CD8-positive, alpha-beta memory T cell (primary cell): ENCODE data around the gene RARB. TPM values are rescaled to one million over a fixed set of nuclear protein-coding genes. Genes with fewer than 3 reads are reported as not detected.

Experiments used
- CTCF ChIA-PET: fragments of 350-600 bp; sonication (Branson Sonifier 250); formaldehyde crosslinking; loops from one replicate; lab custom pipeline; 2021; ENCODE audit warnings: antibody characterized with exemption; lab: Charles Lee
- POLR2A ChIA-PET: fragments of 350-600 bp; sonication (Branson Sonifier 250); formaldehyde crosslinking; loops from one replicate; lab custom pipeline; 2021; ENCODE audit warnings: antibody characterized with exemption; lab: Charles Lee
- DNase-seq, 5 donors: peaks; one replicate each; pipeline versions ENCODE4 v3.0.0 to v3.0.0-alpha.2; 2020 to 2022; ENCODE audit warnings: mixed read lengths in 1 of 5
- H3K27ac ChIP-seq: one replicate; pipeline ENCODE4 v1.7.0; 2013; ENCODE audit warnings: low read depth, mild to moderate bottlenecking, low read length, moderate library complexity
- H3K27me3 ChIP-seq: 2 replicates; pipeline ENCODE4 v1.7.0; 2013; ENCODE audit warnings: low read length, mild to moderate bottlenecking; ENCODE audit not compliant: insufficient read depth, poor library complexity, severe bottlenecking
- H3K36me3 ChIP-seq: 2 replicates; pipeline ENCODE4 v1.7.0; 2013; ENCODE audit warnings: mild to moderate bottlenecking, low read length, moderate library complexity; ENCODE audit not compliant: insufficient read depth
- H3K4me1 ChIP-seq: 2 replicates; pipeline ENCODE4 v1.7.0; 2013; ENCODE audit warnings: mild to moderate bottlenecking, low read length, moderate library complexity; ENCODE audit not compliant: insufficient read depth
- H3K4me3 ChIP-seq: 2 replicates; pipeline ENCODE4 v1.7.0; 2013; ENCODE audit warnings: mild to moderate bottlenecking, low read length
- H3K9me3 ChIP-seq: 2 replicates; pipeline ENCODE4 v1.7.0; 2013; ENCODE audit warnings: mild to moderate bottlenecking, low read length
- H3K27ac Mint-ChIP-seq, 8 donors: one replicate each; pipeline ENCODE4 v1.8.0; 2020 to 2021; ENCODE audit warnings: mixed read lengths in 8 of 8, mild to moderate bottlenecking in 6 of 8, inconsistent platforms in 3 of 8, moderate library complexity in 3 of 8
- H3K27me3 Mint-ChIP-seq, 2 donors: one replicate each; pipeline ENCODE4 v1.8.0; 2020 to 2021; ENCODE audit warnings: mixed read lengths in 2 of 2, mild to moderate bottlenecking in 1 of 2, moderate library complexity in 1 of 2
- H3K36me3 Mint-ChIP-seq, 3 donors: one replicate each; pipeline ENCODE4 v1.8.0; 2020 to 2021; ENCODE audit warnings: mixed read lengths in 3 of 3, inconsistent platforms in 1 of 3, mild to moderate bottlenecking in 1 of 3
- H3K4me1 Mint-ChIP-seq, 3 donors: one replicate each; pipeline ENCODE4 v1.8.0; 2020 to 2021; ENCODE audit warnings: mixed read lengths in 3 of 3, inconsistent platforms in 1 of 3, mild to moderate bottlenecking in 1 of 3
- H3K4me3 Mint-ChIP-seq, 7 donors: one replicate each; pipeline ENCODE4 v1.8.0; 2020 to 2021; ENCODE audit warnings: mixed read lengths in 7 of 7, mild to moderate bottlenecking in 6 of 7, moderate library complexity in 4 of 7, inconsistent platforms in 2 of 7
- H3K9me3 Mint-ChIP-seq, 5 donors: one replicate each; pipeline ENCODE4 v1.8.0; 2020 to 2022; ENCODE audit warnings: mixed read lengths in 5 of 5, mild to moderate bottlenecking in 3 of 5, moderate library complexity in 2 of 5, inconsistent platforms in 1 of 5
- polyA plus RNA-seq: library from polyadenylated mRNA; unstranded; fragments of 300-500 nt; fragmentation: Illumina TruSeq; gene quantifications from one replicate; pipeline ENCODE4 v1.2.3, GENCODE V29; 2021
- total RNA-seq, 2 experiments: library from RNA; stranded (reverse); gene quantifications; one replicate each; pipeline ENCODE4 v1.2.3, GENCODE V29; 2021

Gene RARB
- total and polyA plus RNA-seq, 3 experiments from 2014 or later = not detected

DNA sequence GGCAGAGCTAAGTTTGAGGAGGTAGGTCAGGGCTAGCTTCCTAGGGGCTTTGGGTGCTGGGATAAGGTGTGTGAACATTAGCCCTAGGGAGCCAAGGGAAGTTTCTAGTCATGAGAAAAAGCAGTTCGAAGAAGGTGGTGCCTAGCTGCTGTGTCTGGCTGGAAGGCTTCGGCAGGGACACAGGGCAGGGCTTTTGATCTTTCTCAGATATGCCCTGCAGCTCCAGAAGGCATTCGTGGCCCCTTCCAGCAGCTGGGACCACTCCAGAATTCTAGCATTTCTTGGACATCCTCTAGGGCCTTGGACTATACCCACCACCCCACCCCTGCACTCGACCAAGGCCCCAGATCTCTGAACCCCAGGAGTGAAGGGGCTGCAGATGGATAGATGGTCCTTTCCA is 148.1 kb downstream of the RARB start:
- H3K4me3 ChIP-seq = no peak overlapping the region
- Mint-ChIP-seq H3K36me3 (no peaks in the 10 kb centered on the region), H3K27me3 (peaks cover 11 to 20% of the 10 kb centered on the region in 2 donors), H3K4me1 (no peaks in the 10 kb centered on the region), H3K27ac (no peak overlapping the region), H3K9me3 (no peaks in the 10 kb centered on the region), H3K4me3 (no peak overlapping the region)
- no peaks in the 10 kb centered on the region for H3K27me3 ChIP-seq
- H3K36me3 ChIP-seq = no peaks in the 10 kb centered on the region
- H3K4me1 ChIP-seq = no peaks in the 10 kb centered on the region
- H3K27ac ChIP-seq = no peak overlapping the region
- POLR2A ChIA-PET = no interaction called here
- H3K9me3 ChIP-seq = no peaks in the 10 kb centered on the region
- CTCF ChIA-PET = no interaction called here
- DNase-seq = no peak

DNA sequence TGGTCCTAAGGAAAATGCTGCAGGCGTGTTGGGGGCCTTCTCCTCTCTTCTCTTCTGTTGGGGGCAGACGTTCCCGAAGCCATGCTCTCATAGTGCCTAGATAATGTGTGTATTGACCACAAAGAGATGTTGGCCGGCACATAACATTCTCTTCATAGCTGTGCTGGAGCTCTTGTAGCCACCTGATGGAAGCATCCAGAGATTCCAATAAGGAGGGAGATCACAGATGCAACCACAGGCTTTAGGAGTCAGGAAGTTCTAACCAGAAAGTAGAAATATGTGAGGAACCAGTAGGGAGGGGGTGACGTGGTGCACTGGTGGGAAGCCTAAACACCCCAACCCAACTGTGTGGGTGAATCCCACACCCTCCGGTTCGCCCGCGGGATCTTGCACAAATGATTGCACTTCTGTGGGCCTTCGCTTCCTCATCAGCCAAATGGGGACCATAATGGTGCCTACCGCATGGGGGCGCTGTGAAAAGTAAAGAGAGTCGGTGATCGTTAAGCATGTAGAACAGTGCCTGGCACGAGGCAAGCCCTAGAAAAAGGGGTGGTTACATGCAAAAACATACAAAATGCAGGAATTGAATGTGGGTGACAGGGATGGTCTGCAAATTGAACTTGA is 148.9 kb downstream of the RARB start:
- H3K36me3 ChIP-seq = no peaks in the 10 kb centered on the region
- Mint-ChIP-seq H3K27me3 (peaks cover 17 to 20% of the 10 kb centered on the region in 2 donors), H3K4me3 (no peak overlapping the region), H3K4me1 (no peaks in the 10 kb centered on the region), H3K9me3 (no peaks in the 10 kb centered on the region), H3K36me3 (no peaks in the 10 kb centered on the region), H3K27ac (no peak overlapping the region)
- ChIA-PET CTCF (no interaction called here), POLR2A (no interaction called here)
- H3K4me3 ChIP-seq = no peak overlapping the region
- H3K27me3 ChIP-seq = no peaks in the 10 kb centered on the region
- no peak overlapping the region for H3K27ac ChIP-seq
- no peaks in the 10 kb centered on the region for H3K4me1 ChIP-seq
- H3K9me3 ChIP-seq = no peaks in the 10 kb centered on the region
- no peak for DNase-seq

DNA sequence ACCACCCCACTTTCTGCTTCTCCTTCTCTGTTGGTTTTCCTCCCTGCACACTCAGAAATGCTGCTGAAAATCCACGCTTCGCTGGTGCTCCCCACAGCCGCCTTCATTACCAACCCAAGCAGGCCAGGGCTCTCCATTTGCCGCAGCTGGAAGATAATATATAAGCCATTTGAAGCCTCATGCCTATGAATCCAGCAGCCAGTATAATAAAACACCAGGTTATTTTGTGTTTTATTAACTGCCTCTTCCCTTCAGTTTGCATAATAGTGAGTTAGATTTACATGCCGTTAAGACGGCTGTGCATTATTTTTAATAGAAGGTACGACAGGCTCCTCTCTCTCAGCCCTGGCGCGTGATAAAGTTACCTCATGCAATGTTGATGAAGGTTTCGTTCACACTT is 150.0 kb downstream of the RARB start:
- no peaks in the 10 kb centered on the region for H3K9me3 Mint-ChIP-seq
- DNase-seq = no peak
- peaks cover 1% of the 10 kb centered on the region for H3K27me3 ChIP-seq
- H3K27me3 Mint-ChIP-seq = peaks cover 18 to 27% of the 10 kb centered on the region in 2 donors
- H3K4me1 Mint-ChIP-seq = no peaks in the 10 kb centered on the region
- no peak overlapping the region for H3K27ac ChIP-seq
- CTCF ChIA-PET = no interaction called here
- no peaks in the 10 kb centered on the region for H3K9me3 ChIP-seq
- no peaks in the 10 kb centered on the region for H3K4me1 ChIP-seq
- POLR2A ChIA-PET = no interaction called here
- H3K27ac Mint-ChIP-seq = peak overlapping the region in 1 of 8 donors; percentile 22
- no peaks in the 10 kb centered on the region for H3K36me3 ChIP-seq
- no peak overlapping the region for H3K4me3 Mint-ChIP-seq
- H3K4me3 ChIP-seq = no peak overlapping the region
- H3K36me3 Mint-ChIP-seq = no peaks in the 10 kb centered on the region

DNA sequence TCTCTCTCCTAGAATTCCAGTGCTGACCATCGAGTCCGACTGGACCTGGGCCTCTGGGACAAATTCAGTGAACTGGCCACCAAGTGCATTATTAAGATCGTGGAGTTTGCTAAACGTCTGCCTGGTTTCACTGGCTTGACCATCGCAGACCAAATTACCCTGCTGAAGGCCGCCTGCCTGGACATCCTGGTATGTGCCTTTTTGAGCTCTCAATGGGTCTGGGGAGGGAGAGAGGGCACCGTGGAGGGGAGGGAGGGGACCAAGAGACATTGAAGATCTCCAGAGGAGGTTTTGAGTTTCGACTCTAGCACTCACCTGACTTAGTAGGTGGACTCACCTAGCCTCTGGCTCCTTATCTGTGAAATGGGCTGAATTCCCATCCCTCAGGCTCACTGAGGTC is 152.5 kb downstream of the RARB start:
- Histone ChIP-seq H3K27ac (no peak overlapping the region), H3K27me3 (peaks cover 7% of the 10 kb centered on the region), H3K9me3 (no peaks in the 10 kb centered on the region), H3K36me3 (no peaks in the 10 kb centered on the region), H3K4me3 (no peak overlapping the region), H3K4me1 (no peaks in the 10 kb centered on the region)
- Mint-ChIP-seq H3K4me1 (no peaks in the 10 kb centered on the region), H3K36me3 (no peaks in the 10 kb centered on the region), H3K27ac (no peak overlapping the region), H3K9me3 (no peaks in the 10 kb centered on the region), H3K4me3 (no peak overlapping the region), H3K27me3 (peaks cover 23 to 37% of the 10 kb centered on the region in 2 donors)
- no peak for DNase-seq
- ChIA-PET POLR2A (no interaction called here), CTCF (interaction anchor here (1.3 kb wide), 1 partner anchor 12 kb away, joined by 3 read pairs; no protein-coding TSS in a partner anchor)

DNA sequence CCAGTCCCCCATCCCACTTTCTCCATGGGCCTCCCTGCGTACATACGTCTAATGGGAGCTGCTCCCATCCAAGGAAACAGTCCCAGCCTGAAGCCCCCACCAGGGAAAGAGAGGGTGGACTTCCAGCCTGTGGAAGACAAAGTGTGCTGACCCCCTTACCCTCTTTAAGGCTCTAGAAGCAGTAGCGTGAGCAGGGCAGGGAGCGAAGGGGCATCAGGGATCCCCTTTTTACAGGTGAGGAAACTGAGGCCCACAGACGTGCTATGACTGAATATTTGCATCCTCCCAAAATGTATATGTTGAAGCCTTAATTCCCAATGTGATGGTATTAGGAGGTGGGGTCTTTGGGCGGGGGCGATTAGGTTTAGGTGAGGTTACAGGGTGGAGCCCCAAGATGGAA is 153.3 kb downstream of the RARB start:
- Mint-ChIP-seq H3K4me3 (no peak overlapping the region), H3K36me3 (no peaks in the 10 kb centered on the region), H3K9me3 (no peaks in the 10 kb centered on the region), H3K27me3 (peaks cover 23 to 40% of the 10 kb centered on the region in 2 donors), H3K4me1 (no peaks in the 10 kb centered on the region), H3K27ac (no peak overlapping the region)
- POLR2A ChIA-PET = no interaction called here
- Histone ChIP-seq H3K27me3 (peaks cover 7% of the 10 kb centered on the region), H3K27ac (no peak overlapping the region), H3K9me3 (no peaks in the 10 kb centered on the region), H3K4me3 (no peak overlapping the region), H3K36me3 (no peaks in the 10 kb centered on the region), H3K4me1 (no peaks in the 10 kb centered on the region)
- no peak for DNase-seq
- CTCF ChIA-PET = interaction anchor here (1.3 kb wide), 1 partner anchor 11 kb away, joined by 3 read pairs; no protein-coding TSS in a partner anchor

DNA sequence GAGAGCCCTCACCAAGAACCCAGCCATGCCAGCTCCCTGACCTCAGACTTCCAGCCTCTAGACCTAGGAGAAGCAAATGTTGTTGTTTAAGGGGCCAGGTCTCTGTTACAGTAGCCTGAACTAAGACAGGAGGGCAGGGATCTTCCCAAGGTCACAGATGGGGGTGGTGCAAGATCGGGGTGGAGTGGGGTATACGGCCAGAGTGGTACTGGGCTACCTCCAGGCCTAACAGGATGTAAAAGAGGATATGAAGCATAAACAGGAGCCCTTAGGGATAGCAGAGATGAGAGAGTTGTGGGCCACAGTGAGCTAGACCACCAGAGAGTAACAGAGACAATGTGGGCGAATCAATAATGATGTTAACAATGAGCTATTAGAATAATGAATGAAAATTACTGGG is 153.8 kb downstream of the RARB start:
- Mint-ChIP-seq H3K9me3 (peaks cover 0 to 2% (median 0%) of the 10 kb centered on the region in 5 donors), H3K27ac (no peak overlapping the region), H3K4me3 (no peak overlapping the region), H3K36me3 (no peaks in the 10 kb centered on the region), H3K4me1 (no peaks in the 10 kb centered on the region), H3K27me3 (peaks cover 18 to 36% of the 10 kb centered on the region in 2 donors)
- Histone ChIP-seq H3K4me1 (no peaks in the 10 kb centered on the region), H3K27me3 (peaks cover 7% of the 10 kb centered on the region), H3K27ac (no peak overlapping the region), H3K36me3 (no peaks in the 10 kb centered on the region), H3K4me3 (no peak overlapping the region), H3K9me3 (no peaks in the 10 kb centered on the region)
- no peak for DNase-seq
- POLR2A ChIA-PET = no interaction called here
- CTCF ChIA-PET = interaction anchor here (1.3 kb wide), 1 partner anchor 11 kb away, joined by 3 read pairs; no protein-coding TSS in a partner anchor

DNA sequence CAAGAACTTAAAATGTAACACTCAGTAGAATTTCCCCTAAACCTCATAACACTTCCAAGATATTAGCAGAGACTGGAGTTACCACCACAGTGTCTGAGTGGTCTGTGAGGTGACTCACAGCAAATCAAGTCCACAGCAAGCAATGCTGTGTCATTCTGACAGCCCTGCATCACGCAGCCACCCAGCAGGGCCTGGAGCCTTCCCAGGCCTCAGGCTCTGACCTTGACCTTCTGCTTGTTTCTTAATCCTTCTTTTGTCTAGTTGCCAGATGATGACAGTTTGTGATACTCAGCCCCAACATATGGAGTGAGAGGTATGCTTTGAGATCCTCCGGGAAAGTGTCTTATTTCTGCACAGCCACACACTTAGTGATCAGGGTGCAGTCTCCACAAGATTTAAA is 154.2 kb downstream of the RARB start:
- Histone ChIP-seq H3K36me3 (no peaks in the 10 kb centered on the region), H3K4me3 (no peak overlapping the region), H3K9me3 (no peaks in the 10 kb centered on the region), H3K4me1 (no peaks in the 10 kb centered on the region), H3K27ac (no peak overlapping the region), H3K27me3 (peaks cover 7% of the 10 kb centered on the region)
- CTCF ChIA-PET = interaction anchor here (1.1 kb wide), 1 partner anchor 11 kb away, joined by 3 read pairs; no protein-coding TSS in a partner anchor
- POLR2A ChIA-PET = no interaction called here
- Mint-ChIP-seq H3K4me3 (no peak overlapping the region), H3K9me3 (peaks cover 0 to 2% (median 0%) of the 10 kb centered on the region in 5 donors), H3K27me3 (peaks cover 15 to 32% of the 10 kb centered on the region in 2 donors), H3K4me1 (no peaks in the 10 kb centered on the region), H3K27ac (no peak overlapping the region), H3K36me3 (no peaks in the 10 kb centered on the region)
- DNase-seq = no peak

DNA sequence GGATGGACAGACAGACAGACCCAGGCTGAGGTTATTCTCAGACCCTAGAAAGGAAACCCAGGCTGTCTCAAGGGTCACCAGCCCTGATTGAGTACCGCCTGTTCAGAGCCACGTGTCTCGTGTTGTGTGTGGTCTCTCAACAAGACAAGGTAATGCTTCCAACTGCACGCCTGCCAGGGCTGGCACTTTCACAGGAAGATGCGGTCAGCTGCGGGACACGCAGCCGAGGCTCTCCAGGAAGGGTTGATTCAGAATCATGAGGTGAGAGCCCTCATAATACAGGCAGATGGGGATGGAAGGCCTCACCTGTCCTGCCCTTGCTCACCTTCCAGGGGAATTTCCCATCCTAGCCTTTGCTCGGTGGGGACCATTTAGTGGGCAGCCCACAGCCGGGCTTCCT is 155.3 kb downstream of the RARB start:
- ChIA-PET CTCF (interaction anchor here (1.1 kb wide), 1 partner anchor 10 kb away, joined by 3 read pairs; no protein-coding TSS in a partner anchor), POLR2A (no interaction called here)
- Histone ChIP-seq H3K27me3 (peaks cover 7% of the 10 kb centered on the region), H3K9me3 (no peaks in the 10 kb centered on the region), H3K4me1 (no peaks in the 10 kb centered on the region), H3K36me3 (no peaks in the 10 kb centered on the region), H3K4me3 (no peak overlapping the region), H3K27ac (no peak overlapping the region)
- no peaks in the 10 kb centered on the region for H3K36me3 Mint-ChIP-seq
- no peak overlapping the region for H3K4me3 Mint-ChIP-seq
- H3K9me3 Mint-ChIP-seq = peaks cover 0 to 2% (median 0%) of the 10 kb centered on the region in 5 donors
- no peaks in the 10 kb centered on the region for H3K4me1 Mint-ChIP-seq
- DNase-seq = no peak
- no peak overlapping the region for H3K27ac Mint-ChIP-seq
- H3K27me3 Mint-ChIP-seq = peaks cover 15 to 31% of the 10 kb centered on the region in 2 donors
